Measurements from ENCODE around the gene ODAM.

ODAM gene

DNA sequence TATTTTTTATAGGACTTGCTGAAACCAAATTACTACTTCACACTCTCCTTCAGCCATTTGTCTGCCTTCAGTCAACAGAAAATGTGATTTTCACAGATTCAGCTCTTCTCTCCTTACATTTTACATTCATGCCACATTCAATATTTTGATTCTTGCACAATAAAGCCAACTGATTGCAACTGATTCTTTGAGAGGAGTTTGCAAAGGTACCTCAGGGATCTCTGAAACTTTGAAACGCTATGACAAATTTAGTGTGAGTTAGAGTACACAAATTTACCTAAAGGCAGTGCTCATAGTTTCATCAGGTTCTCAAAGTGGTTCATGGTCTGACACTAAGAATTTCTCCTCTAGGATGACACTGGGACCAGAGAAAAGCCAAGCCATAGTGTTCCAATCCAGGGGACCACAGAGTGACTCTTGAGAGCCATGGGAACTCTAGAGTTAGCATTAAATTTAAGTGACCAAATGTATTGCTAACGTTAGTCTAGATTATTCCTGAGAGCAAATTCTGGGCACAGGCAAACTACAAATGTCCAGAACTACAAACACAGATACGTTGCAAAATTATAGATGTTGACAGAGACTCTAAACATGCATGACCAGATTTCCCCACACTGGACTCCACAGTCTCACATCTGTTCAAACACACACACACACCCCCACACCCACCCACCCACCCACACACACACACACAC lies 55.9 kb downstream of the ODAM start:
- Histone ChIP-seq H3K4me1 (ENCODE audit: control insufficient read depth in 1 of 2, insufficient read depth in 1 of 2, low read depth in 1 of 2, low read length in 1 of 2) (no peaks in the 10 kb centered on the region), H3K9me3 (no peaks in the 10 kb centered on the region), H3K27ac (no peak overlapping the region), H3K36me3 (no peaks in the 10 kb centered on the region), H3K4me3 (ENCODE audit: low read depth in 1 of 2, low read length in 1 of 2) (no peak overlapping the region), H3K27me3 (no peaks in the 10 kb centered on the region)
- TF ChIP-seq, protein P1, sequence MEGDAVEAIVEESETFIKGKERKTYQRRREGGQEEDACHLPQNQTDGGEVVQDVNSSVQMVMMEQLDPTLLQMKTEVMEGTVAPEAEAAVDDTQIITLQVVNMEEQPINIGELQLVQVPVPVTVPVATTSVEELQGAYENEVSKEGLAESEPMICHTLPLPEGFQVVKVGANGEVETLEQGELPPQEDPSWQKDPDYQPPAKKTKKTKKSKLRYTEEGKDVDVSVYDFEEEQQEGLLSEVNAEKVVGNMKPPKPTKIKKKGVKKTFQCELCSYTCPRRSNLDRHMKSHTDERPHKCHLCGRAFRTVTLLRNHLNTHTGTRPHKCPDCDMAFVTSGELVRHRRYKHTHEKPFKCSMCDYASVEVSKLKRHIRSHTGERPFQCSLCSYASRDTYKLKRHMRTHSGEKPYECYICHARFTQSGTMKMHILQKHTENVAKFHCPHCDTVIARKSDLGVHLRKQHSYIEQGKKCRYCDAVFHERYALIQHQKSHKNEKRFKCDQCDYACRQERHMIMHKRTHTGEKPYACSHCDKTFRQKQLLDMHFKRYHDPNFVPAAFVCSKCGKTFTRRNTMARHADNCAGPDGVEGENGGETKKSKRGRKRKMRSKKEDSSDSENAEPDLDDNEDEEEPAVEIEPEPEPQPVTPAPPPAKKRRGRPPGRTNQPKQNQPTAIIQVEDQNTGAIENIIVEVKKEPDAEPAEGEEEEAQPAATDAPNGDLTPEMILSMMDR (IDR thresholded peaks at IDR 0.05) = no peak

DNA sequence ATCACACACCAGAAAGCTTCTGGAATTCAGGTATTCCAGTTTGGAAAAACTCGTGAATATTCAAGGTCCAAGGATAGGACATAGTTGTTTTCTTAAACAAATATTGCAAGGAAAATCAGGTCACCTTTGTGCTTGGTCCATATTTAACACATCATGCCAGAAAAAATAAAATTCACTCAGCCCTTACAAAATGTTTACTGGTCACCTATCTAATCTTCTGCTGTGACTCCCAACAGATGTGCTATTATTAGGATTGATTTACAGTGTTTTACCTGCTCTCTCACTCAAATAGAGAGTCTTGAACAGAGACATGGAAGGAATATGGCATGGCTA lies 56.4 kb downstream of the ODAM start:
- H3K9me3 ChIP-seq = no peaks in the 10 kb centered on the region
- no peak overlapping the region for H3K27ac ChIP-seq
- H3K4me1 ChIP-seq (ENCODE audit: control insufficient read depth in 1 of 2, insufficient read depth in 1 of 2, low read depth in 1 of 2, low read length in 1 of 2) = no peaks in the 10 kb centered on the region
- H3K4me3 ChIP-seq (ENCODE audit: low read depth in 1 of 2, low read length in 1 of 2) = no peak overlapping the region
- TF ChIP-seq, protein P1 (IDR thresholded peaks at IDR 0.05) = no peak
- H3K27me3 ChIP-seq = no peaks in the 10 kb centered on the region
- no peaks in the 10 kb centered on the region for H3K36me3 ChIP-seq

Data from neutrophil (primary cell).